ENCODE data around the gene PCDH12. TPM values are rescaled to one million over a fixed set of nuclear protein-coding genes. Genes with fewer than 3 reads are reported as not detected.

Gene PCDH12
- total RNA-seq, result 1 to 10 TPM; 1.7 to 2.6 TPM

GRCh38 chr5:141958113-141958512 lies at the start of gene PCDH12:
TSS of gene PCDH12 (minus strand) at chr5:141958202. CDS start at chr5:141957851, 351 bp downstream.
- Mint-ChIP-seq H3K9me3 (no peaks in the 10 kb centered on the region), H3K36me3 (no peaks in the 10 kb centered on the region), H3K27me3 (no peaks in the 10 kb centered on the region), H3K27ac (peak within 1 kb of the TSS; percentile 18), H3K4me1 (ENCODE audit: low read depth) (peaks cover 39% of the 10 kb centered on the region), H3K4me3 (peak within 1 kb of the TSS; percentile 54)
- peak; percentile 55 for DNase-seq
- intact Hi-C loops (cut with micrococcal nuclease), result no loop called here
- POLR2A ChIA-PET, result interaction anchor here (0.6 to 4.4 kb wide), 5 partner anchors 12 to 265 kb away, joined by 3 to 36 read pairs (median 3); partner anchors contain the start of genes DELE1 and RNF14
- CTCF ChIA-PET, result interaction anchor here (1.0 to 7.5 kb wide), 7 partner anchors 11 to 292 kb away, joined by 3 to 277 read pairs (median 59); partner anchors contain the start of genes PCDH1 and RNF14

- Mint-ChIP-seq H3K4me3 (peak overlapping the region; percentile 36), H3K36me3 (peaks cover 69% of the 10 kb centered on the region), H3K27me3 (no peaks in the 10 kb centered on the region), H3K27ac (peak overlapping the region; percentile 96), H3K9me3 (no peaks in the 10 kb centered on the region), H3K4me1 (ENCODE audit: low read depth) (peaks cover 51% of the 10 kb centered on the region)
- ChIA-PET POLR2A (interaction anchor here (0.6 to 1.5 kb wide), 7 partner anchors 8 to 111 kb away, joined by 3 to 14 read pairs (median 4); partner anchors contain the start of genes DELE1 and NDFIP1), CTCF (interaction anchor here (0.6 to 15.1 kb wide), 11 partner anchors 9 to 315 kb away, joined by 3 to 197 read pairs (median 5); no protein-coding TSS in a partner anchor)
- DNase-seq, result no peak
- intact Hi-C loops (cut with micrococcal nuclease), result loop anchor here (1.0 to 10.0 kb wide), 4 partner anchors 8 to 608 kb away; partner anchors contain the start of gene NDFIP1
These were observed 49.2 kb upstream of the PCDH12 start for GRCh38 chr5:142007237-142007544.

- intact Hi-C loops (cut with micrococcal nuclease), result loop anchor here (1.0 to 10.0 kb wide), 4 partner anchors 9 to 608 kb away; partner anchors contain the start of gene NDFIP1
- POLR2A ChIA-PET, result interaction anchor here (0.6 to 1.5 kb wide), 7 partner anchors 9 to 112 kb away, joined by 3 to 14 read pairs (median 4); partner anchors contain the start of genes DELE1 and NDFIP1
- Mint-ChIP-seq H3K27me3 (no peaks in the 10 kb centered on the region), H3K36me3 (peaks cover 72% of the 10 kb centered on the region), H3K4me1 (ENCODE audit: low read depth) (peaks cover 45% of the 10 kb centered on the region), H3K27ac (peak overlapping the region; percentile 96), H3K4me3 (peak overlapping the region; percentile 36), H3K9me3 (no peaks in the 10 kb centered on the region)
- CTCF ChIA-PET, result interaction anchor here (0.6 to 15.1 kb wide), 10 partner anchors 9 to 138 kb away, joined by 3 to 197 read pairs (median 5); no protein-coding TSS in a partner anchor
- DNase-seq, result peak; percentile 58
These were observed 48.6 kb upstream of the PCDH12 start for GRCh38 chr5:142006363-142007236.

GRCh38 chr5:142003266-142003800 lies 45.3 kb upstream of the PCDH12 start:
- CTCF ChIA-PET, result interaction anchor here (1.0 to 1.6 kb wide), 4 partner anchors 10 to 142 kb away, joined by 3 to 7 read pairs (median 4); no protein-coding TSS in a partner anchor
- intact Hi-C loops (cut with micrococcal nuclease), result loop anchor here (10.0 kb wide), 1 partner anchor 611 kb away; no protein-coding TSS in a partner anchor
- no peaks in the 10 kb centered on the region for H3K9me3 Mint-ChIP-seq
- H3K36me3 Mint-ChIP-seq, result peaks cover 66% of the 10 kb centered on the region
- H3K4me3 Mint-ChIP-seq, result no peak overlapping the region
- no peak overlapping the region for H3K27ac Mint-ChIP-seq
- POLR2A ChIA-PET, result no interaction called here
- DNase-seq, result no peak
- H3K4me1 Mint-ChIP-seq (ENCODE audit: low read depth), result peaks cover 43% of the 10 kb centered on the region
- no peaks in the 10 kb centered on the region for H3K27me3 Mint-ChIP-seq

GRCh38 chr5:142000704-142001484 lies 42.9 kb upstream of the PCDH12 start:
- H3K36me3 Mint-ChIP-seq, result peaks cover 44% of the 10 kb centered on the region
- CTCF ChIA-PET, result interaction anchor here (0.7 to 2.9 kb wide), 10 partner anchors 10 to 432 kb away, joined by 3 to 29 read pairs (median 4); partner anchors contain the start of gene NDFIP1

GRCh38 chr5:142000173-142000572 lies 42.2 kb upstream of the PCDH12 start:
- intact Hi-C loops (cut with micrococcal nuclease), result loop anchor here (2.0 to 10.0 kb wide), 2 partner anchors 15 to 615 kb away; no protein-coding TSS in a partner anchor
- Mint-ChIP-seq H3K4me3 (no peak overlapping the region), H3K27me3 (no peaks in the 10 kb centered on the region), H3K9me3 (no peaks in the 10 kb centered on the region), H3K27ac (peak overlapping the region; percentile 84), H3K36me3 (peaks cover 37% of the 10 kb centered on the region), H3K4me1 (ENCODE audit: low read depth) (peaks cover 14% of the 10 kb centered on the region)
- ChIA-PET POLR2A (interaction anchor here (1.3 kb wide), 1 partner anchor 31 kb away, joined by 3 read pairs; no protein-coding TSS in a partner anchor), CTCF (interaction anchor here (0.7 to 2.9 kb wide), 9 partner anchors 9 to 308 kb away, joined by 3 to 29 read pairs (median 5); partner anchors contain the start of gene NDFIP1)
- DNase-seq, result no peak

More at GRCh38 chr5:142000704-142001484, 42.9 kb upstream of the PCDH12 start:
- intact Hi-C loops (cut with micrococcal nuclease), result loop anchor here (2.0 to 10.0 kb wide), 2 partner anchors 14 to 614 kb away; no protein-coding TSS in a partner anchor
- Mint-ChIP-seq H3K27ac (peak overlapping the region; percentile 84), H3K27me3 (no peaks in the 10 kb centered on the region), H3K4me3 (no peak overlapping the region), H3K9me3 (no peaks in the 10 kb centered on the region), H3K4me1 (ENCODE audit: low read depth) (peaks cover 21% of the 10 kb centered on the region)
- POLR2A ChIA-PET, result interaction anchor here (0.9 to 1.3 kb wide), 2 partner anchors 32 to 364 kb away, joined by 3 read pairs; partner anchors contain the start of genes HDAC3 and RELL2
- DNase-seq, result peak; percentile 43

- ChIA-PET POLR2A (no interaction called here), CTCF (interaction anchor here (0.6 to 10.8 kb wide), 2 partner anchors 15 to 148 kb away, joined by 4 to 178 read pairs; no protein-coding TSS in a partner anchor)
- Mint-ChIP-seq H3K27ac (no peak overlapping the region), H3K4me3 (no peak overlapping the region), H3K36me3 (peaks cover 32% of the 10 kb centered on the region), H3K27me3 (no peaks in the 10 kb centered on the region), H3K4me1 (ENCODE audit: low read depth) (peaks cover 10% of the 10 kb centered on the region), H3K9me3 (no peaks in the 10 kb centered on the region)
- intact Hi-C loops (cut with micrococcal nuclease), result no loop called here
- no peak for DNase-seq
These were observed 39.5 kb upstream of the PCDH12 start for GRCh38 chr5:141997358-141997960.

- Mint-ChIP-seq H3K27ac (no peak overlapping the region), H3K4me1 (ENCODE audit: low read depth) (peaks cover 4% of the 10 kb centered on the region), H3K27me3 (no peaks in the 10 kb centered on the region), H3K36me3 (peaks cover 24% of the 10 kb centered on the region), H3K9me3 (no peaks in the 10 kb centered on the region), H3K4me3 (no peak overlapping the region)
- ChIA-PET CTCF (interaction anchor here (1.2 to 10.8 kb wide), 2 partner anchors 19 to 150 kb away, joined by 3 to 178 read pairs; no protein-coding TSS in a partner anchor), POLR2A (no interaction called here)
- intact Hi-C loops (cut with micrococcal nuclease), result no loop called here
- no peak for DNase-seq
These were observed 37.7 kb upstream of the PCDH12 start for GRCh38 chr5:141995656-141996055.

GRCh38 chr5:141994511-141995136 lies 36.6 kb upstream of the PCDH12 start:
- intact Hi-C loops (cut with micrococcal nuclease), result loop anchor here (5.0 kb wide), 1 partner anchor 553 kb away; no protein-coding TSS in a partner anchor
- ChIA-PET POLR2A (no interaction called here), CTCF (interaction anchor here (0.8 to 10.8 kb wide), 3 partner anchors 17 to 151 kb away, joined by 3 to 178 read pairs (median 4); no protein-coding TSS in a partner anchor)
- H3K27me3 Mint-ChIP-seq, result no peaks in the 10 kb centered on the region
- H3K27ac Mint-ChIP-seq, result no peak overlapping the region
- no peak overlapping the region for H3K4me3 Mint-ChIP-seq
- H3K9me3 Mint-ChIP-seq, result no peaks in the 10 kb centered on the region
- H3K36me3 Mint-ChIP-seq, result peaks cover 19% of the 10 kb centered on the region
- DNase-seq, result no peak
- no peaks in the 10 kb centered on the region for H3K4me1 Mint-ChIP-seq (ENCODE audit: low read depth)

GRCh38 chr5:141992349-141992963 lies 34.5 kb upstream of the PCDH12 start:
- Mint-ChIP-seq H3K4me3 (no peak overlapping the region), H3K4me1 (ENCODE audit: low read depth) (no peaks in the 10 kb centered on the region), H3K36me3 (peaks cover 25% of the 10 kb centered on the region), H3K9me3 (no peaks in the 10 kb centered on the region), H3K27ac (no peak overlapping the region), H3K27me3 (no peaks in the 10 kb centered on the region)
- ChIA-PET POLR2A (no interaction called here), CTCF (interaction anchor here (0.6 to 10.8 kb wide), 15 partner anchors 11 to 301 kb away, joined by 3 to 178 read pairs (median 8); partner anchors contain the start of genes GNPDA1 and RNF14)
- intact Hi-C loops (cut with micrococcal nuclease), result loop anchor here (1.0 to 5.0 kb wide), 3 partner anchors 23 to 555 kb away; no protein-coding TSS in a partner anchor
- DNase-seq, result peak; percentile 84

All from activated CD4-positive, alpha-beta memory T cell treated with anti-CD3 and anti-CD28 coated beads for 36 hours (primary cell).